K562 (cell line): ENCODE data around the gene PEDS1. TPM values are rescaled to one million over a fixed set of nuclear protein-coding genes. Genes with fewer than 3 reads are reported as not detected.

ENCODE experiments used
- BRCA1 ChIP-seq, 2 experiments: fragments of 450-650 bp in 1 of 2; sonication (generic) in 1 of 2; formaldehyde crosslinking in 1 of 2; IDR thresholded peaks; 2 replicates each; pipeline versions ENCODE4 v1.5.0 to v1.6.1; 2017 to 2020; ENCODE audit warnings: mild to moderate bottlenecking in 1 of 2, missing genetic modification reagents in 1 of 2
- DDX20 ChIP-seq: fragments of 450-650 bp; IDR thresholded peaks from 2 replicates; pipeline ENCODE4 v1.6.1; 2016; ENCODE audit warnings: missing genetic modification characterization, low read depth, mild to moderate bottlenecking, missing compliant biosample characterization, moderate library complexity
- POU5F1 ChIP-seq: fragments of 150-350 bp; IDR thresholded peaks from 2 replicates; pipeline ENCODE4 v1.6.1; 2014; ENCODE audit warnings: borderline replicate concordance, low read length, low read depth, mild to moderate bottlenecking; ENCODE audit not compliant: partially characterized antibody
- SLC30A9 ChIP-seq: fragments of 250-450 bp; sonication (Bioruptor Pico); IDR thresholded peaks from 2 replicates; pipeline ENCODE4 v1.8.0; 2022; ENCODE audit warnings: mild to moderate bottlenecking, moderate library complexity
- THRAP3 ChIP-seq: fragments of 450-650 bp; IDR thresholded peaks from 2 replicates; pipeline ENCODE4 v1.6.1; 2016; ENCODE audit warnings: mild to moderate bottlenecking, inconsistent platforms, borderline replicate concordance
- ZNF316 ChIP-seq: fragments of 450-650 bp; IDR thresholded peaks from 2 replicates; pipeline ENCODE4 v1.6.1; 2016
- ZNF76 ChIP-seq: fragments of 250-450 bp; sonication (Bioruptor Pico); IDR thresholded peaks from 2 replicates; pipeline ENCODE4 v1.4.0; 2020; ENCODE audit warnings: mild to moderate bottlenecking, moderate library complexity, borderline replicate concordance
- ZNF766 ChIP-seq: fragments of 200-800 bp; sonication (Bioruptor generic); conservative IDR thresholded peaks from 2 replicates; pipeline ENCODE4 v1.6.1; 2016; ENCODE audit warnings: missing genetic modification characterization, missing compliant biosample characterization
- polyA plus RNA-seq, 8 experiments: library from polyadenylated mRNA; depleted of rRNA in 4 of 8; stranded (reverse) in 5 of 8; unstranded in 3 of 8; fragments of >200 nt; fragmentation: Nextera tagmentation in 2 of 8; fragmentation: Illumina TruSeq in 1 of 8; extraction: Ambion mirVana in 2 of 8; extraction: Trizol in 1 of 8; gene quantifications; 2 replicates each; pipeline versions ENCODE4 v1.2.1 to v1.2.3, GENCODE V29; 2011 to 2014; ENCODE audit warnings: inconsistent platforms in 1 of 8, missing spikeins in 1 of 8
- total RNA-seq, 7 experiments: library from RNA; depleted of rRNA in 6 of 7; stranded (reverse); fragments of >200 nt in 6 of 7; fragmentation: Illumina TruSeq in 2 of 7; extraction: Trizol in 2 of 7; gene quantifications; 2 replicates each; pipeline versions ENCODE4 v1.2.1 to v1.2.3, GENCODE V29; 2011 to 2021; ENCODE audit warnings: low replicate concordance in 1 of 7
- TF ChIP-seq, protein P1 (sequence below), 2 experiments: fragments of 450-650 bp in 1 of 2; sonication (generic) in 1 of 2; formaldehyde crosslinking in 1 of 2; IDR thresholded peaks; 2 replicates each; pipeline versions ENCODE4 v1.7.1 to v1.9.0; 2016 to 2022; ENCODE audit warnings: inconsistent platforms in 1 of 2, mild to moderate bottlenecking in 1 of 2, missing genetic modification reagents in 1 of 2
- TF ChIP-seq, protein P2 (sequence below): fragments of 200-800 bp; sonication (Bioruptor generic); IDR thresholded peaks from 2 replicates; pipeline ENCODE4 v1.6.1; 2017; ENCODE audit warnings: missing genetic modification characterization, missing compliant biosample characterization

PEDS1 gene
- total and polyA plus RNA-seq, 9 of the 15 experiments (the other 6 are each of a cell fraction or from before 2014, with no cell fraction given), result 2.9 to 38.5 (median 24.2) TPM

DNA sequence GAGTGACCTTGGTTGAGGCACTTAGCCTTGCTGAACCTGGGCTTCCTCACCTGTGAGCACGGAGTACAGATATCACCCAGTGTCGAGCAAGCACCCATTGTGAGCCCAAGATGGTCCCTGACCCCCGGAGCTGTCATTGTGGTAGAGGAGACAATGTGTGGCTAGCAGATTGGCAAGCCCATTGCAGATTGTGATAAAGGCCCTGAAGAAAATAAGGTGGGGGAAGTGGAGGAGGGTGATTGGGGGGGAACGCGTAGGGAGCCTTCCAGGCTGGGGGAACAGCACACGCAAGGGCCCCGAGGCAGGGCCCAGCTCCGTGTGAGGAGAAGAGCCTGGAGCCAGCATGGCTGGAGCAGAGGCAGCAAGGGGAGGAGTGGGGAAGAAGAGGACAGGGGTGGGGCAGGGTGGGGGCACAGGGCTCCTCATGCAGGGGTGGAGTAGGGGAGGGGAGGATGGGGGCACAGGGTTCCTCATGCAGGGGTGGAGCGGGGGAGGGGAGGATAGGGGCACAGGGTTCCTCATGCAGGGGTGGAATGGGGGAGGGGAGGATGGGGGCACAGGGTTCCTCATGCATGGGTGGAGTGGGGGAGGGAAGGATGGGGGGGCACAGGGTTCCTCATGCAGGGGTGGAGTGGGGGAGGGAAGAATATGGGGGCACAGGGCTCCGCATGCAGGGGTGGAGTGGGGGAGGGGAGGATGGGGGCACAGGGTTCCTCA, 44.1 kb upstream of the PEDS1 start (continued):
- TF ChIP-seq, protein P1, sequence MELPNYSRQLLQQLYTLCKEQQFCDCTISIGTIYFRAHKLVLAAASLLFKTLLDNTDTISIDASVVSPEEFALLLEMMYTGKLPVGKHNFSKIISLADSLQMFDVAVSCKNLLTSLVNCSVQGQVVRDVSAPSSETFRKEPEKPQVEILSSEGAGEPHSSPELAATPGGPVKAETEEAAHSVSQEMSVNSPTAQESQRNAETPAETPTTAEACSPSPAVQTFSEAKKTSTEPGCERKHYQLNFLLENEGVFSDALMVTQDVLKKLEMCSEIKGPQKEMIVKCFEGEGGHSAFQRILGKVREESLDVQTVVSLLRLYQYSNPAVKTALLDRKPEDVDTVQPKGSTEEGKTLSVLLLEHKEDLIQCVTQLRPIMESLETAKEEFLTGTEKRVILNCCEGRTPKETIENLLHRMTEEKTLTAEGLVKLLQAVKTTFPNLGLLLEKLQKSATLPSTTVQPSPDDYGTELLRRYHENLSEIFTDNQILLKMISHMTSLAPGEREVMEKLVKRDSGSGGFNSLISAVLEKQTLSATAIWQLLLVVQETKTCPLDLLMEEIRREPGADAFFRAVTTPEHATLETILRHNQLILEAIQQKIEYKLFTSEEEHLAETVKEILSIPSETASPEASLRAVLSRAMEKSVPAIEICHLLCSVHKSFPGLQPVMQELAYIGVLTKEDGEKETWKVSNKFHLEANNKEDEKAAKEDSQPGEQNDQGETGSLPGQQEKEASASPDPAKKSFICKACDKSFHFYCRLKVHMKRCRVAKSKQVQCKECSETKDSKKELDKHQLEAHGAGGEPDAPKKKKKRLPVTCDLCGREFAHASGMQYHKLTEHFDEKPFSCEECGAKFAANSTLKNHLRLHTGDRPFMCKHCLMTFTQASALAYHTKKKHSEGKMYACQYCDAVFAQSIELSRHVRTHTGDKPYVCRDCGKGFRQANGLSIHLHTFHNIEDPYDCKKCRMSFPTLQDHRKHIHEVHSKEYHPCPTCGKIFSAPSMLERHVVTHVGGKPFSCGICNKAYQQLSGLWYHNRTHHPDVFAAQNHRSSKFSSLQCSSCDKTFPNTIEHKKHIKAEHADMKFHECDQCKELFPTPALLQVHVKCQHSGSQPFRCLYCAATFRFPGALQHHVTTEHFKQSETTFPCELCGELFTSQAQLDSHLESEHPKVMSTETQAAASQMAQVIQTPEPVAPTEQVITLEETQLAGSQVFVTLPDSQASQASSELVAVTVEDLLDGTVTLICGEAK (IDR thresholded peaks at IDR 0.05), result no peak
- TF ChIP-seq, protein P1 (CRISPR knock-in tag; IDR thresholded peaks at IDR 0.05), result no peak
- TF ChIP-seq ZNF76 (CRISPR knock-in tag) (no peak), SLC30A9 (no peak), ZNF316 (no peak), DDX20 (tag) (no peak), POU5F1 (no peak), BRCA1 (IDR thresholded peaks at IDR 0.05) (no peak), BRCA1 (CRISPR knock-in tag; IDR thresholded peaks at IDR 0.05) (no peak), THRAP3 (no peak), ZNF766 (CRISPR knock-in tag) (no peak)
- TF ChIP-seq, protein P2, sequence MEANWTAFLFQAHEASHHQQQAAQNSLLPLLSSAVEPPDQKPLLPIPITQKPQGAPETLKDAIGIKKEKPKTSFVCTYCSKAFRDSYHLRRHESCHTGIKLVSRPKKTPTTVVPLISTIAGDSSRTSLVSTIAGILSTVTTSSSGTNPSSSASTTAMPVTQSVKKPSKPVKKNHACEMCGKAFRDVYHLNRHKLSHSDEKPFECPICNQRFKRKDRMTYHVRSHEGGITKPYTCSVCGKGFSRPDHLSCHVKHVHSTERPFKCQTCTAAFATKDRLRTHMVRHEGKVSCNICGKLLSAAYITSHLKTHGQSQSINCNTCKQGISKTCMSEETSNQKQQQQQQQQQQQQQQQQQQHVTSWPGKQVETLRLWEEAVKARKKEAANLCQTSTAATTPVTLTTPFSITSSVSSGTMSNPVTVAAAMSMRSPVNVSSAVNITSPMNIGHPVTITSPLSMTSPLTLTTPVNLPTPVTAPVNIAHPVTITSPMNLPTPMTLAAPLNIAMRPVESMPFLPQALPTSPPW (CRISPR knock-in tag), result peak; percentile 89
